ENCODE measurements around the gene ADGRD1. TPM values are rescaled to one million over a fixed set of nuclear protein-coding genes. Genes with fewer than 3 reads are reported as not detected.
"Not testable (repeated sequence)": the region's sequence is repeated elsewhere in the genome, so short reads cannot be mapped to it uniquely, and the experiment has no call there.

Gene ADGRD1
- 0.25 and 0.26 TPM in 2 replicates for total RNA-seq

DNA sequence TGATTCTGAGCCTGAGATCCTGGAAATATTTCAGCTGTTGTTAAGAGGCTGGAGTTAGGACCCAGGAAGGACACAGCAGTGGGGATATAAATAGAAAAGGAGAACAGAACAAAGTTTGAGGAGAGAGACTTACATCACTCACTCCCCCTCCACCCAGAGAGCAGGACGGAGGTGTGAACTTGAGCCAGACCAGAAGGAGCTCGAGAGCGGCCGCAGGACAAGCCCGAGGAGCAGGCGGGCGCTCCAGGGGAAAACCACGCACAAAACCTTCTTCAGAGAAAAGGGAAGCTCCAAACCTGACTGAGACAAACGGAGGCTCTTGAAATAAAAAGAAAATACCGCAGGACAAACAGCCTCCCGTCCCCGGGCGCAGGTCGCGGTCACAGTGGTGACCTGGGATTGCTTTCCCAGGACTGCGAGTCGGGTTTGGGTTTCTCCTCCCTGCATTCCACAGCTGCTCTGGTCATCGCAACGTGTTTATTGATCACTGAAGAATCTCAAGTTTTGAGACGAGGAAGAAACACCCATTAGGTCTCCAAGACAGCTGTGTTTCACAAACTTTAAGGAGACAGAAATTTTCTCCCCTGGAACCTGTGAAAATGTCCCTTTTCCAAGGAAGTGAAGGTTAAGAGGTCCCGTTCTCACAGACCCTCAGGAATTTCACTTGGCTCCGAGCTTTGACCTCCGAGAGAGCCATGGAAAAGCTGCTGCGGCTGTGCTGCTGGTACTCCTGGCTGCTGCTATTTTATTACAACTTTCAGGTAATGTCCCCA lies at the start of gene ADGRD1:
TSS of gene ADGRD1 (plus strand) at position 137 of the 773 bp plus-strand sequence. CDS start at position 696, 559 bp downstream.
- no peak for DNase-seq (ENCODE audit: low read depth in 2 of 2)

DNA sequence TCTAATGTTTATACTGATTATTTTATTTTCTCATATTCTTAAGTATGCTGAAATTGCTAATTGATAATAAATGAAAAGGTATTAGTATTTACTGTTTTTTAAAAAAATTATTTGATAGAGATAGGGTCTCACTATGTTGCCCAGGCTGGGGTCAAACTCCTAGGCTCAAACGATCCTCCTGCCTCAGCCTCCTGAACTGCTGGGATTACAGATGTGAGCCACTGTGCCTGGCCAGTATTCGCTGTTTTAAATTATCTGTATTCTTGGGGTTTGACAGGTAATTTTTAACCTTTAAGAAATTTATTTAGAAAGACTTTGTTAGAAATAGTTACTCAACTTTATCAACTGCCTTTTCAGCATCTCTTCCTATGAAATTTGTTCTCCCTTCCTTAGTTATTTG lies 49.6 kb upstream of the ADGRD1 start:
- DNase-seq (ENCODE audit: low read depth in 2 of 2) = no peak

DNA sequence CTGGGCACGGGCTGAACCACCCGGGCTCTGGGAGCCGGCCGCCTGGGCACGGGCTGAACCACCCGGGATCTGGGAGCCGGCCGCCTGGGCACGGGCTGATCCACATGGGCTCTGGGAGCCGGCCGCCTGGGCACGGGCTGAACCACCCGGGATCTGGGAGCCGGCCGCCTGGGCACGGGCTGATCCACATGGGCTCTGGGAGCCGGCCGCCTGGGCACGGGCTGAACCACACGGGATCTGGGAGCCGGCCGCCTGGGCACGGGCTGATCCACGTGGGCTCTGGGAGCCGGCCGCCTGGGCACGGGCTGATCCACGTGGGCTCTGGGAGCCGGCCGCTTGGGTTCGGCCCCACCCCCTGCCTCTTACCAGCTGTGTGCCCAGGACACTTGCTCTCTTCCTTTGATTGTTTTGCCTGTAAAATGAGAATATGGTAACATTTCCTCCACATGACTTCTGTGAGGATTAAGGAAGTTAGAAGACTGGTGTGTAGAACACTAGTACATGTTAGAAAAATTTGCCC lies 48.7 kb upstream of the ADGRD1 start:
- DNase-seq (ENCODE audit: low read depth in 2 of 2) = not testable (repeated sequence)

DNA sequence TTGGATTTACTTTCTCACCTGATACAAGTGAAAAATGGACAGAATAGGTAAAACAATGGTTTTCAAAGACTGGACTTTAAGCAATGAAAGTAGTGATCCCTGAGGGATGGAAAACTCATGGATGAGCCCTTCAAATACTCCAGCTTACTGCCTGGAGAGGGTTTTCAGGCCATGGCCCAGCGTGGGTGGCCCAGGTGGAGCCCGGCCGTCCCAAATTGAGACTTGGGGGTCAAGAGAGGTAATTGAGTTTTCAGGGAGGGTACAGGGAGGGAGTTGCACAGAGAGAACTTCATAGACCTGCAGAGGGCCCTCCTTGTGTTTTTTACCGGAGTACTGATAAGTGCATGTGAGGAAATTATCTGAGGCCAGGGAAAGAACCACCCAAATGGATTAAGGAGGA lies 44.6 kb upstream of the ADGRD1 start:
- no peak for DNase-seq (ENCODE audit: low read depth in 2 of 2)

DNA sequence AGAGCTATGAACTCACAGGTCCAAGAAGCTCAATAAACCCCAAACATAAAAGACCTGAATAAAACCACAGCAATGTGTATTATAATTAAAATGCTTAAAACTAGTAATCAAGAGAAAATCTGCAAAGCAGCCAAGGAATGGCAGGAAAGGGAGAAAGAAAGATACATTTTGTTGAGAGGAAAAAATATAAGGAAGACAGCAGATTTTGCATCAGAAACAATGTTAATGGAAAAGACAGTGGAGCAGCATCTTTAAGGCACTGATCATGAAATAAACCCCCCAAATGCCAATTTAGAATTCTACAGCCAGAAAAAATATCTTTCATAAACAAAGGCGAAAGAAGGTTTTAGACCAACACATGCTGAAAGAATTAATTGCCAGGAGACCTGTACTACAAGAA lies 42.5 kb upstream of the ADGRD1 start:
- no peak for DNase-seq (ENCODE audit: low read depth in 2 of 2)

DNA sequence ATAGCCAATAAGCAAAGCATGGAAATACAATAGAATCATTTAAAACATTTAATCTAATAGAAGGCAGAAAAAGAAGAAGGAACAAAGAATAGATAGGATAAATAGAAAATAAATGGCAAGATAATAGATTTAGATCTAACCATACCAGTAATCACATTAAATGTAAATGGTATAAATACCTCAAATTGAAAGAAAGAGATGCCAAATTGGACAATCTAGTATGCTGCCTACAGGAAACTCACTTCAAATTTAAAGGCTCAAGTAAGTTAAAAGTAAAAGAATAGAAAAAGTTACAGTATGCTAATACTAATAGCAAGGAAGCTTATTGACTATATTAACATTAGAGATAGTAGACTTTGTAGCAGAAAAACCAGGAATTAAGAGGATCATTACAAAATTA lies 41.8 kb upstream of the ADGRD1 start:
- DNase-seq (ENCODE audit: low read depth in 2 of 2) = no peak

DNA sequence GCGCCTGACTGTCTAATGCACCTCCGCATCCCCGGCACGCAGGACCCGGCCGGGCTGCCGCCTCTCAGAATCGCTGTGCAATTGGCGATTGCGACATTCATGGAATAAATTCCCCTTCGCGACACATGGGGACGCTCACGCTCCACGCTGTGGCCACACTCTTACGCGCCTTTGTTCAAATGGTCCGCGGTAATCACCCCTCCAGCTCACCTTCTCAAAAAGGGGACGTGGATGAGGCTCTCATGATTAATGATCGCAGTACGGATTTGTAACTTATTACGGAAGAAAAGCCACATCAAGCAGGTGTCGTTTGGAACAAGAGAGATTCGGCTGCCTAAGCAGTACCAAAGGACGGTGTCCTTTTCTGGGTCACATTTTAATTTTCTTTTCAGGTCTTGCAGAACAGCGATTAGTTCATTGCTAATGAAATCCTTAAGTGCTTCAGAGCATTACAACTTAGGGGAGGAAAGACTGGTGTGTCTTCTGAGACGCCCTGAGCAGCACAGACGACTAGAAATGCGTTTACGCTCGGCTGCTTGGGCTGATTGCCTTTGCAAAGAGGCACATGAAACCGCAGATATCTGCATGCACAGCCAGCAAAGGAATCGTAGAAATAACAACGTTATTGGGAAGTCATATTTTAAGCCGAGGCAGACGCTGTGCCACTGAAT lies 37.3 kb upstream of the ADGRD1 start:
- peak; percentile 49 to 52 for DNase-seq (ENCODE audit: low read depth in 2 of 2)

DNA sequence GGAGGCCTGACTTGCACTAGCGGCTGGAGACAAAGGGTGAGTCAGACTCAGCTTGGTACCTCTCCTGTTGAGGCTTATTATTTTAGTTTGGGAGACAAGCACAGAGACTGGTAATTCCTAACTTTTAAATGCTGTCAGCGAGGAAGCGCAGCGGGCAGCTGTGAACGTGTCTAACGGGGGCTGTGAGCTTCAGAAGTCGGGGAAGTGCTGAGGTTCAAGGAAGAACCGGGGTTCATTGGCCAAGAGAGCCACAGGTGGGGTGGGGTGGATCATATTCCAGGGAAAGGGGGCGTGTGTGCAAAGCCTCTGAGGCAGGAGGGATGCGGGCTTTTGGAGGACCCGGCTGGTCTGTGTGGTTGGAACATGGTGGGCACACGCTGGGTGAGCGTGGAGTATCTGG lies 36.1 kb upstream of the ADGRD1 start:
- DNase-seq (ENCODE audit: low read depth in 2 of 2) = no peak

DNA sequence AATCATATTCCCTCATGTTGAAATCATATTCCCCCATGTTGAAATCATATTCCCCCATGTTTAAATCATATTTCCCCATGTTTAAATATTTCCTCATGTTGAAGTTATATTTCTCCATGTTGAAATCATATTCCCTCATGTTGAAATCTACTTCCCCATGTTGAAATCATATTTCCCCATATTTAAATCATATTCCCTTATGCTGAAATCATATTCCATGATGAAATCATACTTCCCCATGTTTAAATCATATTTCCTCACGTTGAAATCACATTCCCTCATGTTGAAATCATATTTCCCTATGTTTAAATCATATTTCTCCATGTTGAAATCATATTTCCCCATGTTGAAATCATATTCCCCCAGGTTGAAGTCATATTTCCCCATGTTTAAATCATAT lies 34.6 kb upstream of the ADGRD1 start:
- DNase-seq (ENCODE audit: low read depth in 2 of 2) = no peak

DNA sequence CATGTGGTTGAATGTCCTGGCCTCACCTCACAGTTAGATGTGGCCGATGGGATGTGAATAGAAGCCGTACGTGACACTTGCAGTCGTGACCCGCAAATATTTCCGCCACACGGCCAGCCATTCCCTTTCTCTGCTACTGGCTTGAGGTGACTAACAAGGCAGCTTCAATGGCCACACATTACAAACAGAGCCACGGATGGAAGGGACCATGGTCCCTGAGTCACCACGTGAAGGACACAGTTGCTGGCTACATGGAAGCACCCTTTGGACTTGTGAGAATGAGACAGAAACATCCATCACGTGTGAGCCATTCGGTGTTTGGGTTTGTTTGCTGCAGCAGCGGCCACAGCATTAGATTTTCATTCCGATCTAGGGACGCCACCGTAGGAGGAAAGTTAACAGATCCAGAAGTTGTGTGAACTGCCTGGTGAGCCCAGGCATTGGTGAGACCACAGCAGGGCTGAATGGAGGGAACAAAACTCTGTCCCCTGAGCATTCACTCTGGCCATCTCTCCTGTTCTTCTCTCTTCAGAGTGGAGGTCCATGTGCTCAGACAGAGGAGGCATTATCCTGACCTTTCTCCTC lies 33.5 kb upstream of the ADGRD1 start:
- DNase-seq (ENCODE audit: low read depth in 2 of 2) = no peak

DNA sequence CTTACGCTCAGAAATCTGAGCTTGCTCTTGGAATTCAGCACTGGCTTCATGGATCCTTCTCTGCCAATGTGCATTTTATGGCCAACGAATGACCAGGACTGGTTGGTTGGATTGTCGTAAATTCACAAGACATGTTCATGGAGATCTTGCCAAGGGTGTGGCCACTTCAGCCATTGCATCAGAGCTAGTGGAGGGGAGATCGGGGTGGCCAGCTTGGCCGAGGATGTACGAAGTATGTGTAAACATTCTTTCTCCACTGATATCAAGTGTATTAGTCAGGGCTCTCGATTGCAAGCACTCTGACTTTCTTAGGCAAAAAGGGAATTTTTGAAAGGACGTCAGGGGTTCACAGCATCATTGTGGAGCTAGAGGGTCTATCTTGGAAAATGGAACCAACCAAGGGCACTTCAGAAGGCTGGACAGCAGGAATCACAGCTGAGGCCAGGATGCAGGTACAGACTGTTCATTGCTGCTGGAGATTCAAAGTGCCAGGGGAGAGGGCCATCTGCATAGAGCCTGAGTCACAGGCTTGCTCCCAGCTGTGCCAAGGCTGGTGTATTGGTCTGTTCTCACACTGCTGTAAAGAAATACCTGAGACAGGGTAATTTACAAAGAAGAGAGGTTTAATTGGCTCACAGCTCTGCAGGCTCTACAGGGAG lies 32.9 kb upstream of the ADGRD1 start:
- no peak for DNase-seq (ENCODE audit: low read depth in 2 of 2)

DNA sequence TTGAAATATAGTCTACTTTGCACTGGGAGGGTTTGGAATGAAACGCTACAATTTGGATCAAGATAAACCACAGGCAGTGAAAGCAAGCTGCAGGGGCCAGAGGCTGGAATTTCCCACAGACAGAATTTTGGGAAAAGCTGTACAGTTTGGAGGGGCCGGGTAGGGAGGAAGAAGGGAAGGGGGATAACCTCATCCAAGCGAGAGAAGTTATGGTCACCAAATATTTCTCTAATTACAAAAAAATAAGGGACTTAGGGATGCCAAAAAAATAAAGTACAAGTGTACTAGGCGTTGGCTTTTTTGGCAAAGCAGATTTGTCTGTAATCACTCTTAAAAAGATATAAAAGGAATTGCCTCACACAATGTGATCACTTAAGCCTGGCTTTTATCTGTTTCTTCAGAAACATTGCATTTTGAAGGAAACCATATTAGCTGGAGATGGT lies 31.2 kb upstream of the ADGRD1 start:
- no peak for DNase-seq (ENCODE audit: low read depth in 2 of 2)

DNA sequence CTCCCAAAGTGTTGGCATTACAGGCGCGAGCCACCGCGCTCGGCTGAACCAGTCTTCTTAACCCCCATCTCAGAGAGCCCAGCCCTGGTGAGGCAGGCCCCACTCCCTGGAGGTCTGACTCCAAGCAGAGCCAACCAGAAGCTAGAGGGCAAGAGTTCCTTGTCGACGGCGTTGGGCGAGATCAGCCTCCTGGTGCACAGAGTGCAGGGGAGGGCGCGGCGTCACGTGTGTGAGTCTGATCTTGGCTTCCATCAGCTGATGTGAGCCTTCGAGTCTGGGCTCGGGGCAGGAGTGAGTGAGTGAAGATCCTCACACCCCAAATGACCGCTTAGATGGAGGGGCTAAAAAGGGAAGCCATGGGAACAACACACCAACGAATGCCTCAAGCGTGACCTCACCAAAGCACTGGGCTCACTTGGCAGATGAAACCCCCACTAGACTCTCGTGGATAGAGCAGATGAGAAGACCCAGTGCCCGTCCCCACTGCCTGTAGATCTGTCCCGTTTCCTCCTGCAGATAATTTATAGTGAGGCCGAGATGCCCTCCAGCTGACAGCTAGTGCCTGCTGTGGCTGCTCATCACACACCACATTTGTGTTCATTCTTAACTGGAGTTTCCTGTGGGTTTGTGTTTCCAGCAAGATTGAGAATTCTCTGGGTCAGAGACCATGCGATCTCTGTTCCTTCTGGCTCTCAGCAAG lies 28.6 kb upstream of the ADGRD1 start:
- DNase-seq (ENCODE audit: low read depth in 2 of 2) = no peak

DNA sequence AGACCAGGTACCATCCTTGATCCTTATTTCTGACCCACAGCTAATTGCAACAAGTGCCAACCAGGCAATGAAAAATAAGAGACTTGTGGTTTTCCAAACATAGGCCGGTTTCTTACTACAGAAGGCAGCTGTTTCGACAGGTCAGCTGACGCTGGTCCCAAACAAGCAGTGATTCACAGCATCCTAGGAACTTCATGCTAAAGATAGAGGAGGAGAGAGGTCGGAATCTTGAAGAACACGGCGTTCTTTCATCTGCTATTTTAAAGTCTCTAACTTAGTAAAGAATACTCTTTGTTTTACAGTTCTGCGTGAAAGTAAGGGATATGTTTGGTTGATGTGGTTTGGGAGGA lies 28.1 kb upstream of the ADGRD1 start:
- DNase-seq (ENCODE audit: low read depth in 2 of 2) = no peak

DNA sequence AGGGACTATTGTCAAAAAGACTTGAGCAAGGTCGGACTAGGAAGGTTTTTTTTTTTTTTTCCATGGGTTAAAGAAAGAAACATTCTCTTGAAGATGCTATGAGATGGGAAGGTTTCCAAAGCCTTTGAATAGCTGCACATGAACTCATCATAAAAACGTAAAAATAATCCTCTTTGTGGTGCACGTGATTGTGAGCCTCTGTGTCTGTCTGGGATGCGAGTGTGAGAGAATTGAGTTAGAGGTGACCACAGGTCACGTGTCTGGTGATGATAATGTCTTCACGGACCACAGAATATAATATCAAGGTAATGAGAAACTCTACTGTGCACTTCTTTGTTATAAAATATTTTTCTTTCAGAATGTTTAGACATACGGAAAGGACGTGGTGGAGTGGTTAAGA lies 24.3 kb upstream of the ADGRD1 start:
- no peak for DNase-seq (ENCODE audit: low read depth in 2 of 2)

DNA sequence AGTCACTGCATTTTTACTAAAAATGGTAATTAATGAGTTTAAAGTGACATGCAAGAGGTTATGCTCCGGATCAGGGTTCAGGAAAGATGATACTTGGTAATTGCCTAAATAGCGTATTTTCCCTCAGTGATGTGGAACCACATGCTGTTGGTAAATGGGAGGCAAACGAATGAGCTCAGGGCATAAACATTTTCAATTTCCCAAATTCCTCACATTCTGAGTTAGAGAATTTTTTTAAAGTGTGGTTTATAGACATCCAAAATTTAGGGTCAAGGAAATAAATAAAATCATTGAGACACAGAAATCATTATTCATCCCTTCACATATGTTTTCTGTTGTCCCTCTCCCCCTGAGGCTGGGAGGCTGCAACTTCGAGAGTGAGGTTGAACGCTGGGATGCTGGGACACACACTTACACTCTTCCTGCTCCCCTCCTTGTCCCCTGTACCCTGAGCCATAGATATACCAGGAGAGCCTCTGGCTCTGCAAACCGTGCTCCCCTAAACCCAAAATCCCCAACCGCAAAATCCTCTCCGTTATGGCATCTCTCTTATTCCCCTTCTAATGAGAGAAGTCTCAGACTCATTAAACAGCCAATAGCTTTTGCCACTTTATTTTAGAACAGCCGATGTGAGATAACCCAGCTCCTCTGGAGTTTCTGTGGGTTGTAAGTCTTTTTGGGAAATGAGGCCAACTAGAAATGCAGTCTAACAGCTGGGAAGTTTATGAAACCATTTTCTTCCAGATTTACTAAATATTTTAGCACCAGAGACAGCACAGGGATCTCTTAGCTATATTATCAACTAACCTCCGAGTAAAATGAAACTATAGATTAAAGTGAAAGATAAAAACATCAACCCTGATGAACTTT lies 21.4 kb upstream of the ADGRD1 start:
- DNase-seq (ENCODE audit: low read depth in 2 of 2) = no peak

DNA sequence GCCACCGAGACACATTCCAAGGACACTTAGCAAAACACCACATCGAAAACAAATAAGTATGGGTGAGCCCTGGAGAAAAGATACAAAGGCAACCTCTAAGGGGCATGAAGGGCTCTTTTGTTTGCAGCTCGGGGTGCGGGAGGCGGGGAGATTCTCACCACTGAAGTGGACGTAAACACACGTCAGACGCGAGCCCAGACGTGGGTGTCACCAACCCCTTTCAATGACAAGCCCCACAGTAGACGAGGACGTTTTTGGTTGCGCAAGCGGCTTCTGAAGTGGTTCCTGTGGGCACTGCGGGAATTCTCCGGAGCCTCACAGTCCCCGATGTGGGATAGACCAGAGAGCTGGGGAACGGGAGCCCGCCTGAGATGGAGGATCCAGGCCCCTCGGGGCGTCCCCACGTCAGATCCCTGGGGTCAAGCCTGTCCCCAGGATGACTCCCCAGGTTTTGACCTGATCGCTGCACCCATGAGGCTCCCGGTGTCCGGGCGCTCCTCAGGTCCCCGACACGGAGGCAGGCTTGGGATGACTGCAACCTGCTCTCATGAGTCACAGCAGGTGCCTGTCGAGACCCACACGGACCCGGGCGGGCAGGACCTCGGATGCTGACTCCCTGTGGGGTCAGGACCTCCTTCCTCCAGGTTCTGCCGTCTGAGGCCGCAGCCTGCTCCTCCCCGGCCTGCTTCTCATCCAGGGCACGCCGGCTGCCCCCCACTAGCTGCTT lies 20.3 kb upstream of the ADGRD1 start:
- no peak for DNase-seq (ENCODE audit: low read depth in 2 of 2)

DNA sequence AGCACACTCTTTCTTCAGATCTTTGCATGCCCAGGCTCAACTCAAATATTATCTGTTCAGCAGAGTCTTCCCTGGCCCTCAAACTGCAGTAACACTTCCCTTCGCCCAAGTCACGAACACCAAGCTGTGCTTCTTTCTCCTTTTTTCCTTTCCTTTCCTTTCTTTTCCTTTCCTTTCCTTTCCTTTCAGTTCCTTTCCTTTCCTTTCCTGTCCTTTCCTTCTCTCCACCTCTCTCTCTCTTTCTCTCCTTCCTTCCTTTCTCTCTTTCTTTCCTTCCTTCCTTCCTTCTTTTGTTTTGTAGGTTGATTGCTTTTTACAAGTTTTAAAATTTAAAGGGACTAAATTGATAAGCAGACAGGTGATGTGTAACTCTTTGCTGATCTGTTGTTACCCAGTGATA lies 19.0 kb upstream of the ADGRD1 start:
- no peak for DNase-seq (ENCODE audit: low read depth in 2 of 2)

DNA sequence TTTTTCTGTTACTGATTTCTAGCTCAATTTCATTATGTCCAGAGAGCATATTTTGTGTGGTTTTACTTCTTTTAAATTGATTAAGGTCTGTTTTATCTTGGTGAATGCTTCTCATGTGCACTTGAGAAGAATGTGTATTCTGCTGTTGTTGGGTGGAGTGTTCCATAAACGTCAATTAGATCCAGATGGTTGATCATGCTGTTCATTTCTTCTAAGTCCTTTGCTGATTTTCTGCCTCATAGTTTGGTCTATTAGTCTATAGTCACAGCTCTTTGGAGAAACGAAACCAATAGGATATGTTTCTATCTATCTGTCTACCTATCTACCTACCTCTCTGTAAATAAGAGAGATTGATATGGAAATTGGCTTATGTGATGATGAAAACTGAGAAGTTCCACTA lies 17.1 kb upstream of the ADGRD1 start:
- no peak for DNase-seq (ENCODE audit: low read depth in 2 of 2)

DNA sequence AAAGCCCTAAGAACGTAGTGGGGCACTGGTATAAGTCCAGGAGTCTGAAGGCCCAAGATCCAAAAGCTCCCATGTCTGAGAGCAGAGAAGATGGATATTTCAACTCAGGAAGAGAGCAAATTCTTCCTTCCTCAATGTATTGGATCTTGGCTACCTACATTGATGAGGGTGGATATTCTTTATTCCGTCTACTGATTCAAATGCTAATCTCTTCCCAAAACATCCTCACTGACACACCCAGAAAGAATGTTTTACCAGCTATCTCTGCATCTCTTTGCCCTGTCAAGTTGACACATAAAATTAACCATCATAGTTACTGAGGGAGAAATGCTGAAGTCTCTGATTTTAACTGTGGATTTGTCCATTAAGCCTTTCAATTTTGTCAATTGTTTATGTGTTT lies 16.6 kb upstream of the ADGRD1 start:
- DNase-seq (ENCODE audit: low read depth in 2 of 2) = no peak
